Measurements from ENCODE around the gene LMOD1.

The LMOD1 gene

DNA sequence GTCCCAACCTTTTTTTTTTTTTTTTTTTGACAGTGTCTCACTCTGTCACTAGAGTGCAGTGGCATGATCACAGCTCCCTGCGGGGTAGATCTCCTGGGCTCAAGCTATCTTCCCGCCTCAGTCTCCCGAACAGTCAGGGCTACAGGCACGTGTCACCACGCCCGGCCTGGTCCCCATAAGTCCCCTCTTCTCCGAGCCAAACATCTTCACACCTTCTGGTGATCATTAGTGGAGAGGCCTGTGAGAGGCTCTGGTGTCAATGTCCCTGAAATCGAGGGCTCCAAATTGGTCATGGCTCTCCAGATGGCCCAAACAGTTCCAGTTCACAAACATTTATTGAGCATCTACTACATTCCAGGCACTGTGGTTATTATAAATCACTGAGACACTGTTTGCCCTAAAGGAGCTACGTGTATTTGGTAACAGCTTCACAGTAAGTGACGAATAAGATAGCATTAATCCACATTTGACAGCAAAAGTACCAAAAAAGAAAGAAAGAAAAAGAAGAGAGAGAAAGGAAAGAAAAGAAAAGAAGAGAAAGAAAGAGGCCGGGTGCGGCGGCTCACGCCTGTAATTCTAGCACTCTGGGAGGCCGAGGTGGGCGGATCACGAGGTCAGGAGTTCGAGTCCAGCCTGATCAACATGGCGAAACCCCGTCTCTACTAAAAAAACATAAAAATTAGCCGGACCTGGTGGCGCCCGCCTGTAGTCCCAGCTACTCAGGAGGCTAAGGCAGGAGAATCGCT is 8.1 kb upstream of the LMOD1 start:
- TF ChIP-seq CSDC2 (CRISPR knock-in tag; IDR thresholded peaks at IDR 0.05): no peak
- TF ChIP-seq ZFP30 (CRISPR knock-in tag; IDR thresholded peaks at IDR 0.05): no peak
- TF ChIP-seq ZNF70 (CRISPR knock-in tag; IDR thresholded peaks at IDR 0.05): no peak
- TF ChIP-seq CSRNP3 (CRISPR knock-in tag; IDR thresholded peaks at IDR 0.05): no peak
- no peak for TF ChIP-seq TCF4 (CRISPR knock-in tag; IDR thresholded peaks at IDR 0.05; ENCODE audit: borderline replicate concordance)
- no peak for TF ChIP-seq PPARA (CRISPR knock-in tag; IDR thresholded peaks at IDR 0.05; ENCODE audit: borderline replicate concordance)
- TF ChIP-seq CREB5 (CRISPR knock-in tag; IDR thresholded peaks at IDR 0.05; ENCODE audit: low read depth): no peak
- ATAC-seq: peak; percentile 4

GRCh38 chr1:201949491-201949890 is 3.1 kb upstream of the LMOD1 start:
- ATAC-seq: no peak
- TF ChIP-seq ZNF565 (CRISPR knock-in tag; conservative IDR thresholded peaks at IDR 0.05; ENCODE audit: low read depth) (no peak), POU6F1 (CRISPR knock-in tag; IDR thresholded peaks at IDR 0.05; ENCODE audit: borderline replicate concordance, low read depth) (no peak), TCF4 (CRISPR knock-in tag; IDR thresholded peaks at IDR 0.05; ENCODE audit: borderline replicate concordance) (no peak), ESRRG (CRISPR knock-in tag; IDR thresholded peaks at IDR 0.05) (no peak), OSR1 (CRISPR knock-in tag; IDR thresholded peaks at IDR 0.05) (no peak), CSRNP3 (CRISPR knock-in tag; IDR thresholded peaks at IDR 0.05) (no peak), BACH2 (CRISPR knock-in tag; IDR thresholded peaks at IDR 0.05; ENCODE audit: borderline replicate concordance) (no peak), ZNF8 (CRISPR knock-in tag; IDR thresholded peaks at IDR 0.05) (no peak), GLIS3 (CRISPR knock-in tag; IDR thresholded peaks at IDR 0.05) (no peak), ZFP3 (CRISPR knock-in tag; IDR thresholded peaks at IDR 0.05) (no peak), TSHZ2 (CRISPR knock-in tag; IDR thresholded peaks at IDR 0.05) (no peak), ARNTL (CRISPR knock-in tag; IDR thresholded peaks at IDR 0.05; ENCODE audit: borderline replicate concordance, low read depth) (no peak), CREB5 (CRISPR knock-in tag; IDR thresholded peaks at IDR 0.05; ENCODE audit: low read depth) (no peak), RARB (CRISPR knock-in tag; IDR thresholded peaks at IDR 0.05) (no peak)

GRCh38 chr1:201947697-201948008 is 1.3 kb upstream of the LMOD1 start:
- TF ChIP-seq RARB (CRISPR knock-in tag; IDR thresholded peaks at IDR 0.05): no peak
- TF ChIP-seq ZNF70 (CRISPR knock-in tag; IDR thresholded peaks at IDR 0.05): no peak
- no peak for TF ChIP-seq GLIS3 (CRISPR knock-in tag; IDR thresholded peaks at IDR 0.05)
- TF ChIP-seq CREB5 (CRISPR knock-in tag; IDR thresholded peaks at IDR 0.05; ENCODE audit: low read depth): no peak
- ATAC-seq: peak; percentile 5; the same call in 2 of the 3 replicates
